Esophagus muscularis mucosa (tissue), 4 donors: ENCODE data around the gene SPRED2. TPM values are rescaled to one million over a fixed set of nuclear protein-coding genes. Genes with fewer than 3 reads are reported as not detected.
A peak's percentile ranks its signal among the peaks of the same experiment; 100 is the strongest.
"Not testable (repeated sequence)": the region's sequence is repeated elsewhere in the genome, so short reads cannot be mapped to it uniquely, and the experiment has no call there.

Experiments
- DNase-seq: peaks from one replicate; pipeline ENCODE4 v3.0.0-alpha.2; 2017; ENCODE audit errors: extremely low spot score
- H3K27ac ChIP-seq, 4 donors: fragments of 200-600 bp; sonication (generic); replicated peaks in 1 of 4; 1 replicate in 3 of 4; 2 replicates in 1 of 4; pipeline ENCODE4 v1.5.1; 2016 to 2019; ENCODE audit warnings: mild to moderate bottlenecking in 1 of 4
- H3K27me3 ChIP-seq, 4 donors: fragments of 200-600 bp; sonication (generic); one replicate each; pipeline versions ENCODE4 v1.5.1 to v1.6.0; 2016 to 2019
- H3K36me3 ChIP-seq, 4 donors: fragments of 200-600 bp; sonication (generic); one replicate each; pipeline ENCODE4 v1.5.1; 2016 to 2019
- H3K4me1 ChIP-seq, 4 donors: fragments of 200-600 bp; sonication (generic); one replicate each; pipeline ENCODE4 v1.5.1; 2016 to 2019
- H3K4me3 ChIP-seq, 4 donors: fragments of 200-600 bp; sonication (generic); 1 replicate in 2 of 4; 2 replicates in 2 of 4; pipeline ENCODE4 v1.5.1; 2016 to 2019; ENCODE audit warnings: mild to moderate bottlenecking in 4 of 4, moderate library complexity in 1 of 4
- H3K9me3 ChIP-seq, 4 donors: fragments of 200-600 bp; sonication (generic); 1 replicate in 3 of 4; 2 replicates in 1 of 4; pipeline ENCODE4 v1.5.1; 2016 to 2019
- EP300 ChIP-seq: sonication (generic); formaldehyde crosslinking; IDR thresholded peaks from one replicate; pipeline ENCODE4 v1.6.1; 2017; ENCODE audit warnings: antibody characterized with exemption
- POLR2A ChIP-seq: fragments of 450-650 bp; IDR thresholded peaks from one replicate; pipeline ENCODE4 v1.6.1; 2017; ENCODE audit warnings: antibody characterized with exemption, moderate library complexity, mild to moderate bottlenecking, low read depth
- POLR2AphosphoS5 ChIP-seq, 2 donors: sonication (generic); formaldehyde crosslinking; IDR thresholded peaks; one replicate each; pipeline ENCODE4 v1.6.1; 2017; ENCODE audit warnings: antibody characterized with exemption in 2 of 2
- WGBS: methylation state at CpG from one replicate; pipeline ENCODE4 v1.1.5; 2018; 5-methylcytosine and 5-hydroxymethylcytosine counted together
- intact Hi-C: fragments of 100-400 bp; cut with DNase I; formaldehyde crosslinking; loops from one replicate; pipeline ENCODE4 v1.15.1; 2023
- total RNA-seq, 4 donors: library from RNA; depleted of rRNA; stranded (reverse); fragments of >200 nt; gene quantifications; one replicate each; pipeline versions ENCODE4 v1.1.0 to v1.2.1, GENCODE V29; 2016
- TF ChIP-seq, protein P1 (sequence below), 3 experiments: fragments of 200-600 bp in 2 of 3; fragments of 450-650 bp in 1 of 3; sonication (generic) in 2 of 3; IDR thresholded peaks; one replicate each; pipeline ENCODE4 v1.5.1; 2017 to 2019; ENCODE audit warnings: antibody characterized with exemption in 3 of 3, mild to moderate bottlenecking in 2 of 3, moderate library complexity in 1 of 3

The SPRED2 gene
- total RNA-seq, 4 donors from 2014 or later: 17.4 to 25.6 (median 18.7) TPM

DNA sequence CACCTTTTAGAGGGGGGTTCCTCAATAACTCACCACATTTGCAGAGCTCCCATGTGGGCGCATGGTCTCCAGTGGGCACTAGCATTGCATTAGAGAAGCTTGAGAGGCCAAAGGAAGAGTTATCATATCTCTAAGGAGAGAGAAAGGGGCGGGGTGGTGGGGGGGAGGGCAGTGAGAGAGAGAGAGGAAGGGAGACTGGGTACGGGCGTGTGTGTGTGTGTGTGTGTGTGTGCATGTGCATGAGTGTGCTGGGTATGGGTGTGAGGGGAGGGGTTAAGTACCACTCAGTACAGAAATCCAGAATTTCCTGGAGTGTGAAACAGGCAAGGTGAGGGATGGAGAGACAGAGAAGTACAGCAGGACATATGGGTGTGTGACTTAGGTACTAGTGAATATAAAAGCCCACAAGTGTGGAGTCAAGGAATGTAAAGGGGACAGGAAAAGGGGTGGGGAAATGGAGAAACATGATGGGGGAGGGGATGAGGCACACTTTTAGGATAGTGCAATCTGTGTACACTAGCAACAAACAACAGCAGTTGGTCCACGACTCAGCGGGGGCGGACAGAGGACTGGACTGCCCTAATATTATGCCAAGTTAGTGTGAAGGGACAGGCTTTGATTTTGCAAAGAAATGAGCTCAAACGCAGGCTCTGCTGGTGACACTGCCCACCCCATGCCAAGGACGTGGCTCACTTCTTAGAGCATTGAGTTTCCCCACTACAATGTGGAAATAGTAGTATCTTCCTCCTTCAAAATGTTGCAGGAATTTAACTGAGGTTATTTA lies 91.3 kb downstream of the SPRED2 start:
- Histone ChIP-seq H3K36me3 (peaks cover 0 to 20% (median 3%) of the 10 kb centered on the region in 4 donors), H3K27me3 (no peaks in the 10 kb centered on the region), H3K4me3 (no peak overlapping the region), H3K4me1 (peaks cover 0 to 3% (median 0%) of the 10 kb centered on the region in 4 donors), H3K9me3 (no peaks in the 10 kb centered on the region), H3K27ac (no peak overlapping the region)
- 86% methylated on average over 9 of the region's 9 CpGs for WGBS
- intact Hi-C loops: no loop called here
- TF ChIP-seq, protein P1, sequence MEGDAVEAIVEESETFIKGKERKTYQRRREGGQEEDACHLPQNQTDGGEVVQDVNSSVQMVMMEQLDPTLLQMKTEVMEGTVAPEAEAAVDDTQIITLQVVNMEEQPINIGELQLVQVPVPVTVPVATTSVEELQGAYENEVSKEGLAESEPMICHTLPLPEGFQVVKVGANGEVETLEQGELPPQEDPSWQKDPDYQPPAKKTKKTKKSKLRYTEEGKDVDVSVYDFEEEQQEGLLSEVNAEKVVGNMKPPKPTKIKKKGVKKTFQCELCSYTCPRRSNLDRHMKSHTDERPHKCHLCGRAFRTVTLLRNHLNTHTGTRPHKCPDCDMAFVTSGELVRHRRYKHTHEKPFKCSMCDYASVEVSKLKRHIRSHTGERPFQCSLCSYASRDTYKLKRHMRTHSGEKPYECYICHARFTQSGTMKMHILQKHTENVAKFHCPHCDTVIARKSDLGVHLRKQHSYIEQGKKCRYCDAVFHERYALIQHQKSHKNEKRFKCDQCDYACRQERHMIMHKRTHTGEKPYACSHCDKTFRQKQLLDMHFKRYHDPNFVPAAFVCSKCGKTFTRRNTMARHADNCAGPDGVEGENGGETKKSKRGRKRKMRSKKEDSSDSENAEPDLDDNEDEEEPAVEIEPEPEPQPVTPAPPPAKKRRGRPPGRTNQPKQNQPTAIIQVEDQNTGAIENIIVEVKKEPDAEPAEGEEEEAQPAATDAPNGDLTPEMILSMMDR (IDR thresholded peaks at IDR 0.05): no peak
- no peak for TF ChIP-seq POLR2AphosphoS5 (IDR thresholded peaks at IDR 0.05)
- no peak for TF ChIP-seq EP300
- peak; percentile 64 for DNase-seq

DNA sequence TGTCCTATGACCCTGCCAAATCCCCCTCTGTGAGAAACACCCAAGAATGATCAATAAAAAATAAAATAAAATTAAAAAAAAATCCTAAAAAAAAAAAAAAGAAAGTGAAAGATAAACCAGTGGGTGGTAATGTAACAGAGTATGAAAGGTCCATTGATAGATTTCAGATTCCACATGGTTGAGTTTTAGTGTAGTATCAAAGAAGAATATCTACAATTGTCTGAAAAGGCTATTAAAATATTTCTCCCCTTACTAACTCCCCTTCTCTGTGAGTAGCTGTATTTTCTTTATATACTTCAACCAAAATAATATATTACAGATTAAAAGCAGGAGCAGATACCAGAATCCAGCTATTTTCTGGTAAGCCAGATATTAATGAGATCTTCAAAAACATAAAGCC lies 92.8 kb downstream of the SPRED2 start:
- TF ChIP-seq POLR2A (no peak), EP300 (no peak), POLR2AphosphoS5 (IDR thresholded peaks at IDR 0.05) (no peak)
- TF ChIP-seq, protein P1 (IDR thresholded peaks at IDR 0.05): no peak
- H3K27ac ChIP-seq: no peak overlapping the region
- H3K4me1 ChIP-seq: no peaks in the 10 kb centered on the region
- intact Hi-C loops: no loop called here
- no peaks in the 10 kb centered on the region for H3K9me3 ChIP-seq
- DNase-seq: no peak
- no peaks in the 10 kb centered on the region for H3K27me3 ChIP-seq
- H3K36me3 ChIP-seq: peaks cover 0 to 23% (median 5%) of the 10 kb centered on the region in 4 donors
- no peak overlapping the region for H3K4me3 ChIP-seq

DNA sequence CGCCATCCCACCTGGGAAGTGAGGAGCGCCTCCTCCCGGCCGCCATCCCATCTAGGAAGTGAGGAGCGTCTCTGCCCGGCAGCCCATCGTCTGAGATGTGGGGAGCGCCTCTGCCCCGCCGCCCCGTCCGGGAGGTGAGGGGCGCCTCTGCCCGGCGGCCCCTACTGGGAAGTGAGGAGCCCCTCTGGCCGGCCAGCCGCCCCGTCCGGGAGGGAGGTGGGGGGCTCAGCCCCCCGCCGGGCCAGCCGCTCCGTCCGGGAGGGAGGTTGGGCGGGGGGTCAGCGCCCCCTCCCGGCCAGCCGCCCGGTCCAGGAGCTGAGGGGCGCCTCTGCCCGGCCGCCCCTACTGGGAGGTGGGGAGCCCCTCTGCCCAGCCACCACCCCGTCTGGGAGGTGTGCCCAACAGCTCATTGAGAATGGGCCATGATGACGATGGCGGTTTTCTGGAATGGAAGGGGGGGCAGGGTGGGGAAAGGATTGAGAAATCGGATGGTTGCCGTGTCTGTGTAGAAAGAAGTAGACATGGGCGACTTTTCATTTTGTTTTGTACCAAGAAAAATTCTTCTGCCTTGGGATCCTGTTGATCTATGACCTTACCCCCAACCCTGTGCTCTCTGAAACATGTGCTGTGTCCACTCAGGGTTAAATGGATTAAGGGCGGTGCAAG lies 93.4 kb downstream of the SPRED2 start:
- H3K4me3 ChIP-seq, H3K4me1 ChIP-seq, H3K27me3 ChIP-seq, H3K27ac ChIP-seq, DNase-seq, H3K9me3 ChIP-seq, intact Hi-C loops: not testable (repeated sequence)
- H3K36me3 ChIP-seq: peaks cover 0 to 27% (median 12%) of the 10 kb centered on the region in 4 donors
- 98% methylated on average over 10 of the region's 39 CpGs for WGBS

DNA sequence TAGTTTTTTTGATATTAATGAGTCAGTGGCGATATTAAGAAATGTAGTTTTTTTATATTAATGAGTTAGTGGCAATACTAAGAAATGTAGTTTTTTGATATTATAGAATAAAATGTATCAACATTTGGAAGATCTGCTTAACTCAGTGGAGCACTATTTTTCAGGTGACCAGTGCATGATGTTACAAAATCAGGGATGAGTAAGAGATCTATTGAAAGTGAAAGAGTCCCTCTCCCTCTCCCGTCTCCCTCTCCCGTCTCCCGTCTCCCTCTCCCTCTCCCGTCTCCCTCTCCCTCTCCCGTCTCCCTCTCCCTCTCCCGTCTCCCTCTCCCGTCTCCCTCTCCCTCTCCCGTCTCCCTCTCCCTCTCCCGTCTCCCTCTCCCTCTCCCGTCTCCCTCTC lies 94.5 kb downstream of the SPRED2 start:
- DNase-seq, H3K27ac ChIP-seq, H3K9me3 ChIP-seq, intact Hi-C loops, H3K4me3 ChIP-seq, H3K4me1 ChIP-seq, H3K27me3 ChIP-seq: not testable (repeated sequence)
- WGBS: 98% methylated on average over 9 of the region's 11 CpGs
- H3K36me3 ChIP-seq: peaks cover 0 to 25% (median 16%) of the 10 kb centered on the region in 4 donors

DNA sequence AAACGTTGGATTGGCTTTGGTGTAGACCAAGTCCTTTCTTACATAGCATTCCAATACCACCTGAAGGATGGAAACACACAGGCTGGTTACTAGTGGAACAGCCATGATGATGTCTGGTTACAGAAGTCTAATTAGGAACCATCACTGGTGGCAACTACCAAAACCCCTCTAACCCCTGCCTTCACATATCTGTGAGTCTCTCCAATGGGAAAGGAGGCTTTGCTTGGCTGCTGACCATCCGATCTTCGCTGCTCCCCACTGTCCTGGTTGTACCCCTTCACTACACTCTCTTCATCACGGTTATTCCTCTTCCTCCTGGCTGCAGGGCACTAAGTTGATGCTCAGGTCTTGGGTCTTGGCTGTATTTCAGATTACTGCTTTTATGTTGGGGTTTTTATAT lies 97.7 kb downstream of the SPRED2 start:
- Histone ChIP-seq H3K9me3 (no peaks in the 10 kb centered on the region), H3K4me3 (no peak overlapping the region), H3K27me3 (no peaks in the 10 kb centered on the region), H3K4me1 (no peaks in the 10 kb centered on the region), H3K27ac (no peak overlapping the region), H3K36me3 (peaks cover 11 to 42% (median 22%) of the 10 kb centered on the region in 4 donors)
- 94% methylated on average over 4 of the region's 4 CpGs for WGBS
- DNase-seq: peak; percentile 39
- TF ChIP-seq EP300 (no peak), POLR2A (no peak), POLR2AphosphoS5 (IDR thresholded peaks at IDR 0.05) (no peak)
- TF ChIP-seq, protein P1 (IDR thresholded peaks at IDR 0.05): no peak
- intact Hi-C loops: no loop called here
